Measurements from ENCODE around the gene TBC1D2B.

TBC1D2B gene

GRCh38 chr15:78024519-78024870, 53.0 kb downstream of the TBC1D2B start:
- DNase-seq = no peak

- DNase-seq = peak; percentile 52
Measured at GRCh38 chr15:78023865-78024518, 53.5 kb downstream of the TBC1D2B start.

GRCh38 chr15:78023081-78023665, 54.3 kb downstream of the TBC1D2B start:
- DNase-seq = no peak

GRCh38 chr15:78021761-78022160, 55.8 kb downstream of the TBC1D2B start:
- DNase-seq = no peak

- no peak for DNase-seq
Measured at GRCh38 chr15:78020007-78020406, 57.5 kb downstream of the TBC1D2B start.

GRCh38 chr15:78018946-78019644, 58.4 kb downstream of the TBC1D2B start:
- no peak for DNase-seq

- DNase-seq = no peak
Measured at GRCh38 chr15:78018445-78018844, 59.1 kb downstream of the TBC1D2B start.

- no peak for DNase-seq
Measured at GRCh38 chr15:78016860-78017259, 60.7 kb downstream of the TBC1D2B start.

- DNase-seq = no peak
Measured at GRCh38 chr15:78012643-78013077, 64.9 kb downstream of the TBC1D2B start.

- peak; percentile 55 for DNase-seq
Measured at GRCh38 chr15:78010067-78010466, 67.4 kb downstream of the TBC1D2B start.

GRCh38 chr15:78007964-78008886, 69.3 kb downstream of the TBC1D2B start:
- no peak for DNase-seq

- DNase-seq = peak; percentile 16
Measured at GRCh38 chr15:78007211-78007931, 70.1 kb downstream of the TBC1D2B start.

- DNase-seq = no peak
Measured at GRCh38 chr15:78006567-78007205, 70.8 kb downstream of the TBC1D2B start.

- peak; percentile 69 for DNase-seq
Measured at GRCh38 chr15:78004919-78005634, 72.4 kb downstream of the TBC1D2B start.

- DNase-seq = peak; percentile 38
Measured at GRCh38 chr15:78004222-78004727, 73.2 kb downstream of the TBC1D2B start.

GRCh38 chr15:78003539-78004008, 73.9 kb downstream of the TBC1D2B start:
- no peak for DNase-seq

- no peak for DNase-seq
Measured at GRCh38 chr15:78002996-78003395, 74.5 kb downstream of the TBC1D2B start.

GRCh38 chr15:78001656-78002055, 75.9 kb downstream of the TBC1D2B start:
- DNase-seq = no peak

- DNase-seq = no peak
Measured at GRCh38 chr15:78000927-78001249, 76.6 kb downstream of the TBC1D2B start.

GRCh38 chr15:78000091-78000926, 77.2 kb downstream of the TBC1D2B start:
- DNase-seq = peak; percentile 79
